ENCODE data around the gene B3GALT2. TPM values are rescaled to one million over a fixed set of nuclear protein-coding genes. Genes with fewer than 3 reads are reported as not detected.

B3GALT2 gene
- total RNA-seq, 1 experiment from 2014 or later, result not detected

GRCh38 chr1:193157360-193157759 lies 29.1 kb downstream of the B3GALT2 start:
- ChIA-PET POLR2A (no interaction called here), CTCF (no interaction called here)
- BruUV-seq (replicated peaks), result no TSS peak
- no peaks in the 10 kb centered on the region for H3K36me3 ChIP-seq (ENCODE audit: control insufficient read depth, insufficient read depth, low read length)
- H3K4me3 Mint-ChIP-seq (ENCODE audit: unreplicated experiment), result no peak overlapping the region
- peaks cover 7% of the 10 kb centered on the region; the same call in 1 of the 2 replicates for H3K4me1 ChIP-seq
- no peak overlapping the region for H3K4me3 ChIP-seq (ENCODE audit: low read depth, low read length)
- H3K4me1 Mint-ChIP-seq (ENCODE audit: low read depth, unreplicated experiment), result peaks cover 6% of the 10 kb centered on the region
- no peaks in the 10 kb centered on the region for H3K9me3 ChIP-seq
- DNase-seq, result no peak
- intact Hi-C loops (cut with micrococcal nuclease; ENCODE audit: unreplicated experiment), result no loop called here
- H3K36me3 Mint-ChIP-seq (ENCODE audit: insufficient read depth, unreplicated experiment), result peaks cover 11% of the 10 kb centered on the region
- H3K27me3 ChIP-seq (replicated peaks; ENCODE audit: control insufficient read depth, insufficient read depth, low read length), result no peaks in the 10 kb centered on the region
- H3K27me3 Mint-ChIP-seq (ENCODE audit: insufficient read depth, unreplicated experiment), result no peaks in the 10 kb centered on the region
- no peaks in the 10 kb centered on the region for H3K9me3 Mint-ChIP-seq (ENCODE audit: unreplicated experiment)
- no peak overlapping the region for H3K27ac Mint-ChIP-seq (ENCODE audit: unreplicated experiment)
- TF ChIP-seq CTCF (IDR thresholded peaks at IDR 0.05; ENCODE audit: insufficient read depth in 1 of 2, low read depth in 1 of 2, low read length in 1 of 2, severe bottlenecking in 1 of 2, unreplicated experiment in 1 of 2), result no peak

GRCh38 chr1:193156822-193157142 lies 29.6 kb downstream of the B3GALT2 start:
- Histone ChIP-seq H3K4me3 (ENCODE audit: low read depth, low read length) (no peak overlapping the region), H3K27me3 (replicated peaks; ENCODE audit: control insufficient read depth, insufficient read depth, low read length) (no peaks in the 10 kb centered on the region), H3K4me1 (peaks cover 7% of the 10 kb centered on the region; the same call in 1 of the 2 replicates), H3K36me3 (ENCODE audit: control insufficient read depth, insufficient read depth, low read length) (no peaks in the 10 kb centered on the region), H3K9me3 (no peaks in the 10 kb centered on the region)
- Mint-ChIP-seq H3K4me1 (ENCODE audit: low read depth, unreplicated experiment) (peaks cover 6% of the 10 kb centered on the region), H3K27ac (ENCODE audit: unreplicated experiment) (no peak overlapping the region), H3K27me3 (ENCODE audit: insufficient read depth, unreplicated experiment) (no peaks in the 10 kb centered on the region), H3K4me3 (ENCODE audit: unreplicated experiment) (no peak overlapping the region), H3K36me3 (ENCODE audit: insufficient read depth, unreplicated experiment) (peaks cover 13% of the 10 kb centered on the region), H3K9me3 (ENCODE audit: unreplicated experiment) (no peaks in the 10 kb centered on the region)
- no peak for DNase-seq
- TF ChIP-seq CTCF (IDR thresholded peaks at IDR 0.05; ENCODE audit: insufficient read depth in 1 of 2, low read depth in 1 of 2, low read length in 1 of 2, severe bottlenecking in 1 of 2, unreplicated experiment in 1 of 2), result no peak
- CTCF ChIA-PET, result no interaction called here
- BruUV-seq (replicated peaks), result no TSS peak
- POLR2A ChIA-PET, result no interaction called here
- intact Hi-C loops (cut with micrococcal nuclease; ENCODE audit: unreplicated experiment), result no loop called here

GRCh38 chr1:193156117-193156821 lies 30.1 kb downstream of the B3GALT2 start:
- no peaks in the 10 kb centered on the region for H3K36me3 ChIP-seq (ENCODE audit: control insufficient read depth, insufficient read depth, low read length)
- H3K27me3 Mint-ChIP-seq (ENCODE audit: insufficient read depth, unreplicated experiment), result no peaks in the 10 kb centered on the region
- CTCF ChIA-PET, result no interaction called here
- H3K4me1 Mint-ChIP-seq (ENCODE audit: low read depth, unreplicated experiment), result peaks cover 6% of the 10 kb centered on the region
- no peaks in the 10 kb centered on the region for H3K9me3 Mint-ChIP-seq (ENCODE audit: unreplicated experiment)
- no peak overlapping the region for H3K27ac Mint-ChIP-seq (ENCODE audit: unreplicated experiment)
- H3K27me3 ChIP-seq (replicated peaks; ENCODE audit: control insufficient read depth, insufficient read depth, low read length), result no peaks in the 10 kb centered on the region
- DNase-seq, result no peak
- POLR2A ChIA-PET, result no interaction called here
- H3K4me3 ChIP-seq (ENCODE audit: low read depth, low read length), result no peak overlapping the region
- no peak for TF ChIP-seq CTCF (IDR thresholded peaks at IDR 0.05; ENCODE audit: insufficient read depth in 1 of 2, low read depth in 1 of 2, low read length in 1 of 2, severe bottlenecking in 1 of 2, unreplicated experiment in 1 of 2)
- H3K9me3 ChIP-seq, result no peaks in the 10 kb centered on the region
- intact Hi-C loops (cut with micrococcal nuclease; ENCODE audit: unreplicated experiment), result no loop called here
- no TSS peak for BruUV-seq (replicated peaks)
- H3K4me3 Mint-ChIP-seq (ENCODE audit: unreplicated experiment), result no peak overlapping the region
- peaks cover 17% of the 10 kb centered on the region for H3K36me3 Mint-ChIP-seq (ENCODE audit: insufficient read depth, unreplicated experiment)
- H3K4me1 ChIP-seq, result peaks cover 7% of the 10 kb centered on the region; the same call in 1 of the 2 replicates

Measured in Caco-2 (cell line).